ENCODE data around the gene SELENOO.
"Not testable (repeated sequence)": the region's sequence is repeated elsewhere in the genome, so short reads cannot be mapped to it uniquely, and the experiment has no call there.

SELENOO gene, protein sequence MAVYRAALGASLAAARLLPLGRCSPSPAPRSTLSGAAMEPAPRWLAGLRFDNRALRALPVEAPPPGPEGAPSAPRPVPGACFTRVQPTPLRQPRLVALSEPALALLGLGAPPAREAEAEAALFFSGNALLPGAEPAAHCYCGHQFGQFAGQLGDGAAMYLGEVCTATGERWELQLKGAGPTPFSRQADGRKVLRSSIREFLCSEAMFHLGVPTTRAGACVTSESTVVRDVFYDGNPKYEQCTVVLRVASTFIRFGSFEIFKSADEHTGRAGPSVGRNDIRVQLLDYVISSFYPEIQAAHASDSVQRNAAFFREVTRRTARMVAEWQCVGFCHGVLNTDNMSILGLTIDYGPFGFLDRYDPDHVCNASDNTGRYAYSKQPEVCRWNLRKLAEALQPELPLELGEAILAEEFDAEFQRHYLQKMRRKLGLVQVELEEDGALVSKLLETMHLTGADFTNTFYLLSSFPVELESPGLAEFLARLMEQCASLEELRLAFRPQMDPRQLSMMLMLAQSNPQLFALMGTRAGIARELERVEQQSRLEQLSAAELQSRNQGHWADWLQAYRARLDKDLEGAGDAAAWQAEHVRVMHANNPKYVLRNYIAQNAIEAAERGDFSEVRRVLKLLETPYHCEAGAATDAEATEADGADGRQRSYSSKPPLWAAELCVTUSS

DNA sequence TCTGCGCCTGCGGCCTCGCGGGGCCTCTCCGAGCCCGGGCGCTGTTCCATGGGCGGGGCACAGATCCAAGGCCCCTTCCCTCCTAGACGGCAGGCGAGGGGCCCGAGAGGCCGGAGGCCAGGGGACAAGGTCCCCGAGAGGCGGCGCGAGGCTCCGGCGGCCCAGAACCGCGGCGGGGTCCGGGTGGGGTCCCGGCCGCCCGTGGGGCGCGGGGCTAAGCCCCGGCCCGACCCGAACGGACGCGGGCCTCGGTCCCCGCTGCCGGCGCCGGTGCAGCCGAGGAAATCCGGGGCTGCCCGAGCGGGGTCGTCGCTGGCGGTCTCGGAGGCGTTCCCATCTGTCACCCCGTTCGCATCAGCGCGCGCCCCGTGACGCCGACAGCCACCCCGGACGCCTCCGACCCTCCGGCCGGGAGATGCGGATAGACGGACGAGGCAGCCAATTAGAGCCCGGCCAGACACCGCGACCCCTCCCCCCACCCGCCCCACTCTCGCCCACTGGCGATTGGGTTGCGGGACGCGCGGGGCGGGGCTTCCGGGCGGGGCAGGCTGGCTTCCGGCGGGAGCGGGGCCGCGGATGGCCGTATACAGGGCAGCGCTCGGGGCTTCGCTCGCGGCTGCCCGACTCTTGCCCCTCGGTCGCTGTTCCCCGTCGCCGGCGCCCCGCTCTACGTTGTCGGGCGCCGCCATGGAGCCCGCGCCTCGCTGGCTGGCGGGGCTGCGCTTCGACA is at the start of gene SELENOO:
SELENOO (plus strand) TSS at position 551 of the 730 bp plus-strand sequence; CDS start at position 577, 26 bp downstream.
- peak; percentile 93 for DNase-seq

DNA sequence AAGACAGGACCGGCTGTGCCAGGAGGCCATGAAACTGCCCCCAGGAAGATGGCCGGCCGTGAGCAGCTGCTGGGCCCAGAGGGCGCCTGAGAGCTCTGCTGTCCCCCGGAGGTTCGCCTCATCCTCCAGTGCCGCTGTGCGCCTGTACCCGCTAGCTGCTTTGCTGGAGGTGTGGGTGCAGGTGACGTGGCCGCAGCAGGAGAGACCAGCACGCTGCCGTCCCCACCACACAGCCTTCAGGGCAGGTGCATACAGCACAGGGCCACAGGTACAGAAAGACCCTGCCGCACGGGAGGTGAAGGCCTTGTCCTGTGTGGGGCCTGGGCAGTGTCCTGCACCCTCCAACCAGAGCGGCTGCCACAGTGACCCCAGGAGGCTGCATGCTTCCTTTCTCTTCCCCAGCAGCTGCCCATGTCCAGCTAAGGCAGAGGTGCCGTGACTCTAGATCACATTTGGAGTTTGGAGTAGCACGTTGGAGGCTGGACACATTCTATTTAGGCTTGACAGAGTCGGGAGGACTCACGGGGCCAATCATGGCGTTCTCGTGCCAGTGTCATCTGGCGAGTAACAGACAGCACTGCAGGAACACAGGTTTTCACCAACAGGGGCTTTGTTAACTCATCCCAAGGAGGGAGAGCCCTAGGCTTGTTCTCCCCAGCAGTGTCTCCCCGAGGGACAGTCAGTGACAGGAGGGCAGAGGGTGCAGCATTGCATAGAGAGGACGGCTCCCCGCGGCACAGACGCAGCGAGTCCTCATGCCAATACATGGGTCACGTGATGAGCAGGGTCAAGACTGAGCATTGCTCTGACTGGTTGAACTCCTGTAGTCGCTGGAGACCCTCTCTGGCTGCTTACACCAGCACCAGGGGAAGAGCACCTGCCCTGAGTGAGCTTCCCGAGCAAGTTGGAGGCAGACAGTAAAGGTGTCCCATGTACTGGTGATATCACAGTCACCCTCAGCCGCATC is 49.0 kb upstream of the SELENOO start:
- no peak for DNase-seq

DNA sequence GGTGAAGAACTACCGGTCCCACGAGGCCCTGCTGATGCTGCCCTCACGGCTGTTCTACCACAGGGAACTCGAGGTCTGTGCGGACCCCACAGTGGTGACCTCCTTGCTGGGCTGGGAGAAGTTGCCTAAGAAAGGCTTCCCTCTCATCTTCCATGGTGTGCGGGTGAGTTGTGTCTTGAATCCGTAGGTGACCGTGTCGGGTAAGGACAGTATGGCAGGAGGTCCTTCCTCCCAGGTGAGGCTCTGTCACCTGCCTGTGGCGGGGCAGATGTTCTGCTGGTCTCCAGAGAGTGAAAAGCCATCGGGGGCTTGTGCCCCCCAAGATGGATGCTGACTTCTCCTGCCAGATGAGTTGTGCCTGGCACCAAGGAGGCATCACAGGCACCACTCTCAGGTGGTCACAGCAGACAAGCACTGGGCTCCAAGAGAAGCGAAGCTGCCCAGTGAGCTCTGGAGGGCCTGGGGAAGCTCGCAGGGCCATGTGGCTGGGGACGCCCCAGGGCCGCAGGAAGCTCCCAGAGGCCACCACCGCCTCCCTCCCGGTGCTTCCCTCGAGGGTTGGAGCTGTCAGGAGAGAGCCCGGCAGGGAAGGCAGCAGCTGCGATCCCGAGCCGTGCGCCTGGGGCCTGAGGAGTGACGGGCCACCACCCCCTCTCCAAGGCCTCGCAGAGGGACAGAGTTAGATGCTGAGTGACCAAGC is 47.6 kb upstream of the SELENOO start:
- no peak for DNase-seq

DNA sequence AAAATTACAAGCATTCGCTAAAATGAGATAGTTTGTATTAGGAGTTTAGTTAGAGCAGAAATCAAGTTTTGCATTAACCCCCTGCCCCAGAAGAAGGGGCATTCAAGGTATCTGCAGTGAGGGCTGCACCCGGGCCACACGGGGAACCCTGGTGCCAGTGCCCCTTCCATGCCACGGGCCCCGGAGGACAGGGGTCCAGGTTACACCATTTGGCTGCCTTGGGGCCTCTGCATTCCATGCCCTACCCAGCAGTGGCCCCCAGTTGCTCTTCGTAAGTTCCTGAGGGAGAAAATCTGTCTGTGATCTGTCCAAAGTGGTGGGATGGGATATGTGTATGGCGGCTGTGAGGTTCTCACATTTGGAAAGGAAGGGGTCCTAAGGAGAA is 47.1 kb upstream of the SELENOO start:
- DNase-seq = no peak

DNA sequence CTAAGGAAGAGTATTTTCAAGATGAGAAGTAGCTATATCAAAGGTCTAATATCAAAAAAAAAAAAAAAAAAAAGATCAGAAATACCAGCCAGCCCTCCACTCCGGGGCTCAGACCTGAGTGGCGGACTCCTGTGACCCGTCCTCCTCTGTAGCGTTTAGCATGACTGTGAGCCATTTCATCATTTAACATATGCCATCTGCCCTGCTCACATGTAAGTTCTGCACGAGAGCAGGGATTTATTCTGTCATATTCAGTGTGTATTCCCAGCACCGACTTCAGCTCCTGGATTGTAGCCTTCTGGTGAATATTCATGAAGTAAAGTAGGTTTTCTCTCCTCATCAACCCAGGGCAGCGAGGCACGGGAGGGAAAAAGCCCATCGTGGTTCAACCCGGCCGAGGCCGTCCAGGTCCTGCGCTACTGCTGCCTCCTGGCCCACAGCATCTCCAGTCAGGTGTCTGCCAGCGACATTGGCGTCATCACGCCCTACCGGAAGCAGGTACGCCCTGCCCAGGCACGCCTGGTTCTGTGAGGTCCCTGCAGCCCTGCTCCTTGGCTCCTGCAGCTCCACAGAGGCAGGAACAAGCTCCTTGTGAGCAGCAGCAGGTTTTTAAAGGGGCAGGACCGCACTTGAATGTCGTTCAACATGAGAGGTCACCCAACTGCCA is 43.0 kb upstream of the SELENOO start:
- no peak for DNase-seq

DNA sequence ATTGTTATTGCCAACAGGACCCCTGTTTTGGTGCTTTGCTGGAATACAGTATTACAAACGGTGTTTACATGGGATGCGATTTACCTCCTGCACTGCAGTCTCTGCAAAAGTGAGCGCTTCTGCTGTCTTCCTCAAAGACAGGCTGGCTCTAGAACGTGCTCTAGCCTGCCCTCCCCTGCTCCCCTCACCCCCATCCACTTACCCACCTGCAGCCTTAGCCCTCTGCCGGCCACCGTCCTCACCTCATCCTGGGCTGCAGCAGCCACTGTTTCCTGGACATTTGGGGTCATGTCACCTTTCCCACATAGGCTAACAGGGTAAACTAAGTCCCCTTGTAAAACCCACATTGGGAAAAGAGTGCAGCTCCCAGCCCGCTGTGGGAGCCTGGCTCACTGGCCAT is 39.9 kb upstream of the SELENOO start:
- DNase-seq = no peak

DNA sequence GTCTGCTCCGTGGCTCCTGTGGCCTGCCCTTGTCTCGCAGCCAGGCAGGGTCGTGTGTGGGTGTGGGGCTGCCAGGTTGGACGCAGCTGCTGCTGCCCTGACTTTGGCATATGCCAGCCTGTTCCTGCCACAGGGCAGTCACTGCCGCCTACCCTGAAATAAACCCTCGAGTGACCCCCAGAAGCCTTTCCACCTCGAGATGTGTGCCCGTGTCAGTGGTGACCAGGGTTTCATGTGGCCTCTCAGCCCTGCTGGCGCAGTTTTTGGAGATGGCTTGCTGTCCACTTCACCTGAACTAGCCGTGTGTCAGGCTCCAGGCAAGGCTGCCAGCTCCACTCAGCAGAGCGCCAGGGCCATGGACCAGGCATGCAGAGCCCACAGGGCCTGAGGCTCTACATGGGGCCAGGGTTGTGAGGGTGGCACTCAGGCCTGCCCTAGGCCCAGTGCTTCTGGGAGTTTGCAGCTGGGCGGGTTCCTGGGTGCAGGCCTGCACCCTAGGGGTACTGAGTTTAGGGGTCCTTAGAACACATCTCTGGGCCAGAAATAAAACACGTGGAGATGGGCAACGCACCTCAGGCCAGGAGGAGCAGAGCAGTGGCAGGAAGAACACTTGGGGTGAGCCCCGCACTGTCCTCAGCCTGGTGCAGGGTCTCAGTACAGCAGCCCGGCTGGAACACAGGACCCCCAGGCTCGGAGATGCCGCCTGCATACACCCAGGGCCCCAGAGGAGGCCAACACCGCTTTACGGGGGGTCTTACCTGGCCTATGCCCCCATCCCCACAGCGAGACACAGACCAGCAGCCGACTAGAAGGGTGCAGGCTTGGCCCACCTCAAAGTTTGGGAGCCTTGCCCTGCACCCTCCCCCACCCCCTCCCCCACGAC is 39.1 kb upstream of the SELENOO start:
- no peak for DNase-seq

DNA sequence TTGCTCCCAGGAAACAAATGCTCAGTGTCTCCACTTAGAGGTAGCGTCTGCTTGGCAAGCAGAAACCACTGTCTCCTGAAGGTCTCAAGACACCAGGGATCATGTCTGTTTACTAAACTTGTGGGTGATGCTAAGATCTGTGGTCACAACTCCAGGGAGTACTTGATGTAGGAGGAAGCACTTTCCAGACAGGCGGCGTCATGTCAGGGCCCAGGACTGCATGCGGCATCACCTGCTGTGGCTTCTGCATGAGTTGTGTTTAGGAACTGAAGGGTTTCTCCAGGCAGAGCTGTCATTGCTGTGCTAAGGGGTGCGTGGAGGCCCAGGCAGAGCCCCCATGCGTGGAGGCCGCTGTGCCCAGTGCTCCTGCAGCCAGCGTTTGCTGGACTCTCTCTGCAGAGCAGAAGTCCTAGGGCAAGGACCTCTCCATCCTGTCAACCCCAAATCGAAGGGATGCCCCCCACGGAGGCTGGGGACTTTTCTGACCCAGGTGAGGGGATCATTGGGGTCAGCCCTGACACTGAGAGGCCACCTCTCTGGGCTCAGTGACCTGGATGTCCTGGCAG is 38.3 kb upstream of the SELENOO start:
- no peak for DNase-seq

DNA sequence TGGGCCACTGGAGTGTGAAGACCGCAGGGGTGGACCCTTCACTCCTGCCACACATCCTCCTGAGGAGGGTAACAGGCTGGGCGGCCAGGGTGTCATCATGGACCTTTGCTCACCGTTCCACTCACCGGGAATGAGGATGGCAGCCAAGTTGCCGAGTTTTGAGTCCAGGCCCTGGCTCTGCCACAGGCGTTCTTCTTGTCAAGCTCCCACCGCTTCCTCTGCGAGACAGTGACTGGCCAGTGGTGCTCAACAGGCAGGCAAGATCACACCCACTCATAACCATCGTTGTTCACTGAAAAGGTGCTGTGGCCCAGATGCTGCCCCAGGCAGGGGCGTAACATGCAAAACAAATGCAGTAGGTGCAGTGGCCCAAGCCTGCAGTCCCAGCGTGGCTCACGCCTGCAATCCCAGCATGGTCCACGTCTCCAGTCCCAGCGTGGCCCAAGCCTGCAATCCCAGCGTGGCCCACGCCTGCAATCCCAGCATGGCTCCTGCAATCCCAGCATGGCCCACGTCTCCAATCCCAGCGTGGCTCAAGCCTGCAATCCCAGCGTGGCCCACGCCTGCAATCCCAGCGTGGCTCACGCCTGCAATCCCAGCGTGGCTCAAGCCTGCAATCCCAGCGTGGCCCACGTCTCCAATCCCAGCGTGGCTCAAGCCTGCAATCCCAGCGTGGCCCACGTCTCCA is 35.2 kb upstream of the SELENOO start:
- no peak for DNase-seq

DNA sequence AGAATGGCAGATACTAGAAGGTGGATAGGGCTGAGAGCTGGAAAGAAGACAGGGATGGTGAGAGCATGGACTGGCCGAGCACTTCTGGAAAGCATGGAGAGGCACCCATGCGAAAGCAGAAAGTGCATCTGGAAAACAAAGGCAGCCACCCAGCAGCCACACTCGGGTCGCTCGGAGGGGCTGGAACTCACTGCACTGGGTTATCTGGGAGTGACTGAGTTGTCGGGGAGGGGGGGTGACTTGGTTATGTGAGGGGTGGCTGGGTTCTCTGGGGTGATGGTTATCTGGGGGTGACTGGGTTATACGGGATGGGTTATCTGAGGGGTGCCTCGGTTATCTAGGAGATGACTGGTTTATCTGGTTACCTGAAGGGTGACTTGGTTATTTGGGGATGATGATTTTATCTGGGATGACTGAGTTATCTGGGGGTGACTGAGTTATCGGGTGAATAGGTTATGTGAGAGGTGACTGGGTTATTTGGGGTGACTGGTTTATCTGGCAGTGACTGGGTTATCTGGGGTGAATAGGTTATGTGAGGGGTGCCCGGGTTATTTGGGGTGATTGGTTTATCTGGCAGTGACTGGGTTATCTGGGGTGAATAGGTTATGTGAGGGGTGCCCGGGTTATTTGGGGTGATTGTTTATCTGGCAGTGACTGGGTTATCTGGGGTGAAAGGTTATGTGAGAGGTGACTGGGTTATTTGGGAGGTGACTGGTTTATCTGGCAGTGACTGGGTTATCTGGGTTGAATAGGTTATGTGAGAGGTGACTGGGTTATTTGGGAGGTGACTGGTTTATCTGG is 32.9 kb upstream of the SELENOO start:
- no peak for DNase-seq

DNA sequence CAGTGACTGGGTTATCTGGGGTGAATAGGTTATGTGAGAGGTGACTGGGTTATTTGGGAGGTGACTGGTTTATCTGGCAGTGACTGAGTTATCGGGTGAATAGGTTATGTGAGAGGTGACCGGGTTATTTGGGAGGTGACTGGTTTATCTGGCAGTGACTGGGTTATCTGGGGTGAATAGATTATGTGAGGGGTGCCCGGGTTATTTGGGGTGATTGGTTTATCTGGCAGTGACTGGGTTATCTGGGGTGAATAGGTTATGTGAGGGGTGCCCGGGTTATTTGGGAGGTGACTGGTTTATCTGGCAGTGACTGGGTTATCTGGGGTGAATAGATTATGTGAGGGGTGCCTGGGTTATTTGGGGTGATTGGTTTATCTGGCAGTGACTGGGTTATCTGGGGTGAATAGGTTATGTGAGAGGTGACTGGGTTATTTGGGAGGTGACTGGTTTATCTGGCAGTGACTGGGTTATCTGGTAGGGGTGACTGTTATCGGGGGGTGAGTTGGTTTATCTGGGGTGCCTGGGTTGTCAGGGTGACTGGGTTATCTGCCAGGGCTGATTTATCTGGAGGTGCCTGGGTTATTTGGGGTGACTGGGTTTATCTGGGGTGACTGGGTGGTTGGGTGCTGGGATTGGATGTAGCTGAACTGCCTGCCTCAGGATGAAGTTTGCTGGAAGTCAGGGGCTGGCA is 32.2 kb upstream of the SELENOO start:
- DNase-seq = not testable (repeated sequence)

DNA sequence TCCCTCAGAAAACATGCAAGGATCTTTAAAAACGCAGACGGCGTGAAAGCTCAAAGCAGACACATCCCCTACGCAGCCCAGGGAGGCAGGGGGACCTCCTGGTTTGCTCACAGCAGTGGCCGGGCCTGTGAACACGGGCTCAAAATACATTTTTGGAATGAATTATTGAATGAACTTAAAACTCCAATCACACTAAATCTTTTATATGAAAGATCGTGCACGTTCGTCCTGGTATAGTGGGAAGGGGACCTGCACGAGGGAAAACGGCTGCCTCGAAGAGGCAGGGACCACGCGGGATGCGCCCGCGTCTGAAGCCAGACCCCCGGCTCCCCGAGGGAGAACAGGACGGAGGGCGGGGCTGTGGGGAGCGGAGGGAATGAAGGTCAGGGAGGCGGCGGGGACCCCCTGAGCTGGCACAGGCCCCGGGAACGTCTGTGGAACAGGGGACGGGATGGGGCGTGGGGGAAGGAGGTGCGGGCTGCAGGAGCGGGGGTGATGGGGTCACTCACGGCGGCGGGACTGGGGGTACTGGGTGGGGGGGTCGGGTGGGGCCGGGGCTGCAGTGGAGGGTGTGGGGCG is 31.5 kb upstream of the SELENOO start:
- no peak for DNase-seq

DNA sequence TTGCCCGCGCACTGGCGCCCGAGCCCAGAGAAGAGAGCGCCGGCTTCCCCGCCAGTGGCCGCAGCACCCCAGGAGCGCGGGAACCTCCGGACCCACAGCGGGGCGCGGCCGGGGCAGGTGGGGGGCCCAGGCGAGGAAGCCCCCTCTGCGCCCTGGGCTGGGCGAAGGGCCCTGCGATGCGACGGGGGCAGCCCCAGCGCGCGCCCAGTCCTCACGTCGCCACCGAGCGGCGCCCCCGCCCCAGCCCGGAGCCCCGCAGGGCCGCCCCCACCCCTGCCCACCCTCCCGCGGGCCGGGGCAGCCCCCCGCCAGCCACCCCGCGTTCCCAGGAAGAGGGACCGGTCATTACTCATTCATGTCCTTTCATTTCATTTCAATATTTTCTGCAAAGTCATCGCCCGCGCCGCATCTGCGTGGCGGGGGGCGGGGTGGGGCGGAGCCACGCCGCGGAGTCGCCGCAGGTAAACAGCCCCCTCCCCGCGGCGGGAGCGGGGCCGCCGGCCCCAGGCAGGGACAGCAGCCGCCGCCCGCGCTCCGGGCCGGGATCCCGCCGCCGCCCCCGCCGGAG is 31.0 kb upstream of the SELENOO start:
- peak; percentile 71 for DNase-seq

DNA sequence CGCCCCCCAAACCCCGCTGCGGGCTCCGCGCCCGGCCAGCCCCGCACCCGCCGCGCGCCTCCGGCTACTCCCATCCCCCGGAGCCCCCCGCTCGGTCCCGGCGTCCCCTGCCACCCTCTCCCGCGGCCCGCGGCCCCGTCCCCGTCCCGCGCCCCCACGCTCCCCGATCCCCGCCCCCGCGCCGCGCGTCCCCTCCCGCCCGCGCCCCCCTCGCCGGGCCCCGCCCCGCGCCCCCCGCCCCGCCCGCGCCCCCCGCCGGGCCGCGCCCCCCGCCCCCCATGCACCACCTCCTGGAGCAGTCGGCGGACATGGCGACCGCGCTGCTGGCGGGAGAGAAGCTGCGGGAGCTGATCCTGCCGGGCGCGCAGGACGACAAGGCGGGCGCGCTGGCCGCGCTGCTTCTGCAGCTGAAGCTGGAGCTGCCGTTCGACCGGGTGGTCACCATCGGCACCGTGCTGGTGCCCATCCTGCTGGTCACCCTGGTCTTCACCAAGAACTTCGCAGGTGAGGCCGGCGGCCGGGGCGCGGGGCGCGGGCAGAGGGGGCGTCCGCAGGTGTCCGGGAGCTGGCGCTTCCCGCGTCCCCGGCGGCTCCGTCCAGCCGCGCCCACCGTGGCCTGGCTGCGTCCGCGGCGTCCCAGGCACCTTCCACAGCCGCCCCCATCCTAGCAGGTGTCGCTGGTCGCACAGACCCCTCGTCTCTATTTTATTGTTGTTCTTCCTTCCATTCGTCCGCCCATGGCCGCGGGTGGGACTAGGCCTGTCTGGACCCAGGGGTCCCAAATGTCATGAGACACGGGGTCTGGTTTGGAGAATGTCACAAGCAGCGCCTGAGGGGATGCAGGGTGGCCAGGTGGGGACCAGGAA is 30.1 kb upstream of the SELENOO start, which contains the start of gene PANX2:
PANX2 (plus strand) TSS at position 279 of the 866 bp plus-strand sequence; CDS start at position 279, 0 bp downstream.
- DNase-seq = no peak

DNA sequence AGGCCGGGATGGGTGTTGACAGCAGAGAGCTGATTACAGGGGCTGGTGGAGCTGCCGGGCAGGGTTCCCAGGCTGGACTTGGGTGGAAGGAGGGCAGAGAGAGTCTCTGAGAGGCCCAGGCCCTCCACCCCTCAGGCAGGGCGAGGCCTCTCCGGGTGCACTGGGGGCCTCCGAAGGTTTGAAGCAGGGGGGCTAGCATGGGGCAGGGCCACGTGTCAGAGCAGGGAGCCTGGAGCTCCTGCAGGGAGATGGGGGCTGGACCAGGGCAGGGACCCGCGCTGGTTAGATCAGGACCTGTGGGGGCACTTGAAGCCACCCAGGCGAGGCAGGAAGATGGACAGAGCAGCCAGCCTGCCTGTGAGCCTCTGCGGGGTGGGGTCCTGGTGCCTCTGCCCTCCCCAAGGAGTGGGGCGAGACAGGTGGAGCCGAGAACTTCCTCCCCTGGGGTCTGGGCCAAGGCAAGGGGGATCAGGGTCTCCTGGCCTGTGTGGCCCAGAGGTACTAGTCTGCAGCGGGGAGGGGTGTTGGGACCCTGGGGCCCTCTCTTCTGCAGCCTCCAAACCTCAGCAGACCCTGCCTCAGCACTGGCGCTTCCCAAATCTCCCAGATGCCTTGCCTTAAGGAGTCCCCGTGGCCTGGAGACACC is 29.4 kb upstream of the SELENOO start:
- no peak for DNase-seq
